Neural cell (in vitro differentiated cells): Measurements from ENCODE around the gene STYXL2. TPM values are rescaled to one million over a fixed set of nuclear protein-coding genes. Genes with fewer than 3 reads are reported as not detected.

ENCODE experiments used
- H2AFZ ChIP-seq: fragments of 200-600, 300-800 bp; sonication (generic), shearing (Covaris generic); 2 replicates; pipeline ENCODE4 v1.6.0; 2014; ENCODE audit warnings: low read depth, mild to moderate bottlenecking, antibody characterized with exemption, low read length, moderate library complexity
- H3F3A ChIP-seq: fragments of 200-600 bp; shearing (Covaris generic); 2 replicates; pipeline ENCODE4 v1.6.1; 2016; ENCODE audit warnings: mild to moderate bottlenecking, moderate library complexity, mixed read lengths, antibody characterized with exemption, low read length; ENCODE audit not compliant: insufficient read depth, poor library complexity, severe bottlenecking
- H3K27ac ChIP-seq: fragments of 200-600, 300-800 bp; sonication (generic), shearing (Covaris generic); 2 replicates; pipeline ENCODE4 v1.5.1; 2014; ENCODE audit warnings: mild to moderate bottlenecking, low read length, moderate library complexity
- H3K27me3 ChIP-seq: fragments of 300-800, 200-600 bp; sonication (generic), shearing (Covaris generic); 2 replicates; pipeline ENCODE4 v1.6.0; 2014; ENCODE audit warnings: mild to moderate bottlenecking, low read depth, low read length, moderate library complexity; ENCODE audit not compliant: insufficient read depth
- H3K36me3 ChIP-seq: fragments of 300-800, 200-600 bp; sonication (generic), shearing (Covaris generic); 2 replicates; pipeline ENCODE4 v1.5.1; 2014; ENCODE audit warnings: mild to moderate bottlenecking, antibody characterized with exemption, low read length, moderate library complexity; ENCODE audit not compliant: insufficient read depth
- H3K4me2 ChIP-seq: fragments of 300-800, 200-600 bp; sonication (generic), shearing (Covaris generic); 2 replicates; pipeline ENCODE4 v1.6.0; 2014; ENCODE audit warnings: mild to moderate bottlenecking, low read length
- H3K4me3 ChIP-seq: fragments of 300-800, 200-600 bp; sonication (generic), shearing (Covaris generic); 2 replicates; pipeline ENCODE4 v1.5.1; 2014; ENCODE audit warnings: mild to moderate bottlenecking, low read length, moderate library complexity
- H3K79me2 ChIP-seq: fragments of 200-600 bp; shearing (Covaris generic); replicated peaks from 2 replicates; pipeline ENCODE4 v1.6.0; 2014; ENCODE audit warnings: mild to moderate bottlenecking, low read length, moderate library complexity; ENCODE audit not compliant: insufficient read depth
- H3K9ac ChIP-seq: fragments of 300-800, 200-600 bp; sonication (generic), shearing (Covaris generic); 2 replicates; pipeline ENCODE4 v1.6.1; 2016; ENCODE audit warnings: mild to moderate bottlenecking, low read length, mixed read lengths
- H3K9me2 ChIP-seq: fragments of 200-600 bp; shearing (Covaris generic); 2 replicates; pipeline ENCODE4 v1.6.1; 2016; ENCODE audit warnings: mild to moderate bottlenecking, low read length, mixed read lengths; ENCODE audit not compliant: insufficient read depth
- H3K9me3 ChIP-seq: fragments of 200-600, 300-800 bp; sonication (generic), shearing (Covaris generic); 2 replicates; pipeline ENCODE4 v1.6.1; 2016; ENCODE audit warnings: mild to moderate bottlenecking, mixed run types, low read length, moderate library complexity, mixed read lengths
- H4K20me1 ChIP-seq: fragments of 200-600 bp; shearing (Covaris generic); 2 replicates; pipeline ENCODE4 v1.6.1; 2016; ENCODE audit warnings: mild to moderate bottlenecking, mixed run types; ENCODE audit not compliant: insufficient read depth
- CTCF ChIP-seq: fragments of 450-650 bp; IDR thresholded peaks from 2 replicates; pipeline ENCODE4 v1.5.1; 2014; ENCODE audit warnings: antibody characterized with exemption, mild to moderate bottlenecking, moderate library complexity; ENCODE audit not compliant: poor library complexity, severe bottlenecking
- EP300 ChIP-seq: fragments of 450-650 bp; conservative IDR thresholded peaks from 2 replicates; pipeline ENCODE4 v1.6.1; 2014; ENCODE audit warnings: antibody characterized with exemption, mild to moderate bottlenecking, moderate library complexity; ENCODE audit not compliant: poor library complexity, severe bottlenecking
- EZH2 ChIP-seq: fragments of 200-600, 300-800 bp; shearing (Covaris generic), sonication (generic); IDR thresholded peaks from 2 replicates; pipeline ENCODE4 v1.6.1; 2014; ENCODE audit warnings: antibody characterized with exemption, low read length, borderline replicate concordance, mild to moderate bottlenecking; ENCODE audit not compliant: insufficient read depth, poor library complexity, severe bottlenecking
- MXI1 ChIP-seq: fragments of 450-650 bp; conservative IDR thresholded peaks from 2 replicates; pipeline ENCODE4 v1.6.1; 2014; ENCODE audit warnings: antibody characterized with exemption, mild to moderate bottlenecking; ENCODE audit not compliant: poor library complexity, severe bottlenecking
- POLR2AphosphoS5 ChIP-seq: IDR thresholded peaks from 2 replicates; pipeline ENCODE4 v1.6.1; 2012
- RAD21 ChIP-seq: fragments of 450-650 bp; conservative IDR thresholded peaks from 2 replicates; pipeline ENCODE4 v1.6.1; 2014; ENCODE audit warnings: antibody characterized with exemption, mild to moderate bottlenecking, moderate library complexity
- REST ChIP-seq: IDR thresholded peaks from 2 replicates; pipeline ENCODE4 v1.6.1; 2012; ENCODE audit warnings: borderline replicate concordance
- SMC3 ChIP-seq: fragments of 450-650 bp; conservative IDR thresholded peaks from 2 replicates; pipeline ENCODE4 v1.6.1; 2014; ENCODE audit warnings: antibody characterized with exemption, mild to moderate bottlenecking, moderate library complexity; ENCODE audit not compliant: poor library complexity
- TAF1 ChIP-seq: IDR thresholded peaks from 2 replicates; pipeline ENCODE4 v1.6.1; 2012; ENCODE audit warnings: low read depth
- polyA plus RNA-seq: library from polyadenylated mRNA; depleted of rRNA; stranded (reverse); fragments of >200 nt; gene quantifications from 2 replicates; pipeline ENCODE4 v1.2.3, GENCODE V29; 2014

The STYXL2 gene
- polyA plus RNA-seq, 1 donor from 2014 or later, result not detected

GRCh38 chr1:167099851-167100250 is 6.0 kb downstream of the STYXL2 start:
- Histone ChIP-seq H3K27ac (no peak overlapping the region), H3K9me2 (no peaks in the 10 kb centered on the region), H3K9me3 (no peaks in the 10 kb centered on the region), H4K20me1 (no peaks in the 10 kb centered on the region), H2AFZ (no peak overlapping the region), H3K9ac (no peak overlapping the region), H3K4me3 (no peak overlapping the region), H3K79me2 (no peaks in the 10 kb centered on the region), H3K27me3 (no peaks in the 10 kb centered on the region), H3K4me2 (no peak overlapping the region), H3K36me3 (no peaks in the 10 kb centered on the region), H3F3A (no peaks in the 10 kb centered on the region)
- no peak for TF ChIP-seq CTCF
- no peak for TF ChIP-seq POLR2AphosphoS5
- TF ChIP-seq TAF1, result no peak
- TF ChIP-seq MXI1, result no peak
- no peak for TF ChIP-seq EP300
- no peak for TF ChIP-seq REST
- no peak for TF ChIP-seq RAD21
- no peak for TF ChIP-seq SMC3

GRCh38 chr1:167100730-167101129 is 6.9 kb downstream of the STYXL2 start:
- Histone ChIP-seq H3K27me3 (no peaks in the 10 kb centered on the region), H3K9me2 (no peaks in the 10 kb centered on the region), H2AFZ (no peak overlapping the region), H3K4me2 (no peak overlapping the region), H3K36me3 (no peaks in the 10 kb centered on the region), H3K9me3 (no peaks in the 10 kb centered on the region), H3K9ac (no peak overlapping the region), H3F3A (no peaks in the 10 kb centered on the region), H4K20me1 (no peaks in the 10 kb centered on the region), H3K4me3 (no peak overlapping the region), H3K27ac (no peak overlapping the region), H3K79me2 (no peaks in the 10 kb centered on the region)
- TF ChIP-seq SMC3 (no peak), EZH2 (no peak), REST (no peak), MXI1 (no peak), POLR2AphosphoS5 (no peak), RAD21 (no peak), EP300 (no peak), CTCF (no peak), TAF1 (no peak)
